Stimulated activated CD4-positive, alpha-beta T cell treated with anti-CD3 and anti-CD28 coated beads, Interleukin-15, amount 100 ng/mL, for 1 hour (primary cell): Measurements from ENCODE around the gene ARSB.
"Not testable (repeated sequence)": the region's sequence is repeated elsewhere in the genome, so short reads cannot be mapped to it uniquely, and the experiment has no call there.

Experiments used
- DNase-seq, 2 donors: peaks; one replicate each; pipeline ENCODE4 v3.0.0-alpha.2; 2020; ENCODE audit warnings: low read depth in 1 of 2, low spot score in 1 of 2

ARSB gene

DNA sequence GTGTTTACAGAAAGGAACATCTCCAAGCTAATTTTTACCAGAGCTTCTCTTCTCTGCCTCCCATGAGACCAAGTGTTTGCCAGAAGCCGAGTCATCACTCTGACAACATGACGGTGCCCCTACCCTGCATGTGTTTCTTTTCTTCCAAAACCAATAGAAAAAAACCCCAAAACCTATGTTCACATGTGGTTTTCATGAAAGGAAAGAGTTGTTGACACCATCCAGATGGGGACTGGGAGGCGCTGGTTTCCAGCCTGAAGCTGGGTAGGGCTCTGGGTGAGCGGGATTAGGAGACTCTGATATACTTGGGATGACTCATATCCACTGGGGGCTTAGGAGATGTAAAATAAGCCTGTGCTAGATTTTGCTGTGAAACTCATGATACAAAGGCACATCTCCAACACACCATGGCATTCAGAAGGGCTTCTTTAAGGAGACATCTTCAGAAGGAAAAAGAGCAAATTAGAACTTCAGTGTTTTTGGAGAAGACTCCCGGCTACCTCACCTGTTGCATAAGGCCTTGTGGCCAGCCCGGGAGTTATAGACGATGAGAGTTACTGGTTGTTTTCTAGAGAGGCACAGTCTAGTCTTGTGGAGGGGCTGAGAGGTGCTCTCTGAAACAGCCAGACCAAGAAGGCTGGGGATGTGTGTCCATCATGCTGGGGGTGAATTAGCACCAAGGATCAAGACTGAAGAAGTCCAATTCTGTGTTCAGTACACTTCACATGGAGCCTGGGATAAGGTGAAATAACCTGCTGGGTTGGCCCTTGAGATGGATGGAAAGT, 227.6 kb downstream of the ARSB start:
- no peak for DNase-seq

DNA sequence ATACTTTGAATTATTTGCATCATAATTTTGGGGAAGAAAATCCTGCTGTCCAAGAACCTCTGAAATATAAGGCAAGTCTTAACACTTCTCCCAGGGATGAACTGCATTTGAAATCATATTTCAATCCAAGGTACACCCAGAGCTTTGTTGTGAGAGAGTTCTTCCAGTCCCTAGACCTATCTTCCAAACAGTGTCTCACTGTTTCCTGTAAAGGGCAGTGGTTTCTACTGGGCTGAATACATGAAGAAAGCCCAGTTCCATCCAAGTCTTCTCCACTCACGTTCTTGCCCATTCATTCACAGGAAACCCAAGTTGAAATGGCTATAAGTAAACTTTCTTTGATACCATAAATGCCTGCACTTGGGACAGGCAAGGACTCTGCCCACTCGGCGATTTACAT, 228.3 kb downstream of the ARSB start:
- DNase-seq, result no peak

DNA sequence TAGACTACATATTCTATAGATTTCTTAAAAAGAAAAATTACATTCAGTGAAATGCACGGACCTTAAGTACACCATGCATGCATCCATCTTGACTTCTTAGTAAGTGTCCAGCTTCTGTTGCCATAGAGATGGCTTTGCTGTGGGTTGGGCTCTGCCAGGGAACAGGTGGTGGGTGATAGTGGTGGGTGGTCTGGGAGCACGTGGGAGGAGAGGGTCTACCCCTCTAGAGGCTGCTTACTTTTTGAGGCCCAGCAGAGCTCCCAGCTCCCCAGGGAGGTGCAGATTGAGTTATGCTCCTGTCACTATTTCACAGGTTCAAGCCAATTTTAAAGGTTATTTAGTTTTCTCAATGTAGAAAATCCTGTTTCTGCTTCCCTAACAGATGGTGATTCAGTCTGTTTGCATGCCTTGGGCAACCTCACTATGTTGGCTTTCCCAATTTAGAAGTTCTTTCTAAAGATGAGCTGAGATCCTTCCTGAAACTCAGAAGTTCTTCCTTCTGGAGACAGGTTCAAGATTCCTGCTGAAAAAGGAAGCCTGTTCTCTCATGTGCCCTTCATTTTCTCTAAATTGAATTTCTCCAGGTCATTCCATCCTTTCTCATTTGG, 229.2 kb downstream of the ARSB start:
- DNase-seq, result no peak

DNA sequence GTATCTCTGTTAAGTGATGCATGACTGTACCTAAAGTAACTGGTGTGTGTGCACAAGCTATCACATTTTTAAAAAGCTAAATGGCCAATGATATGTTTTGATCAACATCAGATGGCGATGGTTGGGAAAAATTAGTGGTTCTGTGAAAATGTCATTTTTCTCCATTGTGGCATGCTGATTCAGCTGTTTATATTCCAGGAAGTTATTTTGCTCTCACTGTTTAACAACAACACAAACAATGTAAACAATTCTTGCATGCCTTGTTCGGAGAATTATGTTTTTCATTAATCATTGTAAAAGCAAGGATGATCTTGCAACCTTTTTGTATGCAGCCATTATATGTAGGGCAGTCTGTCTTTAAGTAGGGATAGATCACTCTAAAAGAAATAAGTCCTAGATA, 230.5 kb downstream of the ARSB start:
- no peak for DNase-seq

DNA sequence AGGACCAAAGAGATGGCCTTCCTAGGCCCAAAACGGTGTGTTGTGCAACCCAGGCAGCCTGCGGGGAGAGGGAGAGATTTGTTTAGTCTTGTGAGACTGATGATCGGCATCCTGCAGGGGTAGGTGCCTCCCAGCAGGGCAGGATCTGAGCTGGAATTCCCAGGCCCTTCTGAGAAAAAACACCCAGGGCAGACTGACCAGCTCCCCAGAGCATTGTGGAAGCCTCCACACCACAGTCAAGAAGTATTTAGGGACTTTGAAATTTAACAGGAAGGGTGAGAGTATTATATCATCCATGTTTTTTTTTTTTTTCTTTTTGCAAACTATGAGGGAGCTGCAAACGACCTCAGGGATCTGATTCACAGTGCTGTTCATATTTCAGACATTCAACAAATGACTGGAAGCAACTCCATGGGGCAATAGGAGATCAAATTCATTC, 232.0 kb downstream of the ARSB start:
- no peak for DNase-seq

DNA sequence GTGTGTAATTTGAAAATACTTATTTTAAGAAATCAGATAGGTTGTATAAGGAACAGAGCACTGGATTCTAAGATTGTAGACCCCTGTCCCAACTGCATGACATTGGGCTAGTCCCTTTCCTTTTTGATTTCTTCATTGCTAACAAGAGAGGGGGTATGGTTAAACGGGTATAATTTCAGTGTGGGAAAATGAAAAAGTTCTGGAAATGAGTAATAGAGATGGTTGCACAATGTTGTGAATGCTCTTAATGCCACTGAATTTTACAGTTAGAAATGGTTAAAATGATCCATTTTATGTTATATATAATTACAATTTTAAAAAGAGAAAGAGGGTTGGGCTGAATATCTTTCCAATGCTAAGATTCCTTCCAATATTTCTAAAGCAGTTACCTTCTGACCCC, 233.2 kb downstream of the ARSB start:
- no peak for DNase-seq

DNA sequence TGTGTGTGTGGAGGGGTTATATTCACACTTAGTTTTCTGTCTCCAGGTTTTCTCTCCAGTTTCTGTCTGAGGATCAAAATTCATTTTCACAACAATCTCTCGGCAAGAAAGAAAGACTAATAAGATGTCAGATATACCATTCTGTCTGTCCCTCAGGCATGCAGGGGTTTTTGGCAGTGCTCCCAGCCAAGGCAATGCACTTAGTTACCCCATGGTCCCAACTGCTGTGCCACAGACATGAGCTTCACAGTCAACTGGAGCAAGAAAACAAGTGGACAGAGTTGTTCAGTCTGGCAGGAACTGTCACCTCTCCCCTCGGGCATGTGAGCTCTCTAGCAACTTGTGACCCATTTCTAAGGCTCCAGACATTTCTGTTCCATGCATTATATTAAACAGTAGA, 234.8 kb downstream of the ARSB start:
- DNase-seq, result no peak

DNA sequence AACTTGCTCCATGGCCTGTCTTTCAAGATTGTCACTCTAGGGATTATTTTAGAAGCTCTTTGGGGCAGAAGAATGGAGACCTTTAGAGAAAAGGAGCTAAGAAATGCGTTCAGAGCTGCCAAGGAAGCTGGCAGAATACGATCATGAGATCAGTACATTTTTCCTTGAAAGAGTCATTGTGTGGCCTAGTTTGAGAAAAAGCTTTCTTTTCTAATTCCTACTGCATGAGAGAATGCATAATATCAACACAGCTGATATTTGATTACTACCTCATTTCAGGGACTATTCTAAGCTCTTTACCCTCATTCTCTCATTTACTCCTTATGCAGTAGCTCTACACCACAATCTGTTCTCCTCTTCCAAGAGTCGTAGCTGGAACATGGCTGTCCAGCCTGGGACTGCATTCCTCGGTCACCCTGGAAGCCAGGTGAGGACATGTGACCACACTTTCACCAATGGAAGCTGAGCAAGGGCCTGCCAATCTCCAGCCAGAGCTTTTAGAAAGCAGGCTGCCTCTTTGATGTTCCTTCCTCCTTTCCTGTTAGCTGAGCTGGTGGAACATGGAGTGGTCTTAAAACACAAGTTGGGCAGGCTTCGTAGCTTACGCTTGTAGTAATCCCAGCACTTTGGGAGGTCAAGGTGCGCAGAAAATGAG, 237.3 kb downstream of the ARSB start:
- no peak for DNase-seq

DNA sequence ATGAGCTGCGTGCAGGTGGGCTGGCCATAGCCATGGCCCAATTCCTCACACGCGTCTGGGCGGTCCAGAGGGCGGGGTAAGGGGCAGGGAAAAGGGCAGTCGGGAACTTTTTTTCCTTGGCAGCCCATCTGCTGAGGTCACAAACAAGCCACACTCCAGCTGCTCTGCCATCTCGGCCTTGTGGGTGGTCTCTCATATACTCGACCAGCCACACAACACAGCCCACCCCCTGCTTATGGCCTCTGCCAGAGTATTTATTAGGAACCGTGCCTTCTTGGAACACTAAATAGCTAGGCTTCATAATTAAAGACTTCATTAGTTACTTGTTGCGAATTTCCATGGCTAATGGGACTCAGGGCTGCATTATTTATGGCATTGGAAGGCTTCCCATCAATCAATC, 238.1 kb downstream of the ARSB start:
- no peak for DNase-seq

DNA sequence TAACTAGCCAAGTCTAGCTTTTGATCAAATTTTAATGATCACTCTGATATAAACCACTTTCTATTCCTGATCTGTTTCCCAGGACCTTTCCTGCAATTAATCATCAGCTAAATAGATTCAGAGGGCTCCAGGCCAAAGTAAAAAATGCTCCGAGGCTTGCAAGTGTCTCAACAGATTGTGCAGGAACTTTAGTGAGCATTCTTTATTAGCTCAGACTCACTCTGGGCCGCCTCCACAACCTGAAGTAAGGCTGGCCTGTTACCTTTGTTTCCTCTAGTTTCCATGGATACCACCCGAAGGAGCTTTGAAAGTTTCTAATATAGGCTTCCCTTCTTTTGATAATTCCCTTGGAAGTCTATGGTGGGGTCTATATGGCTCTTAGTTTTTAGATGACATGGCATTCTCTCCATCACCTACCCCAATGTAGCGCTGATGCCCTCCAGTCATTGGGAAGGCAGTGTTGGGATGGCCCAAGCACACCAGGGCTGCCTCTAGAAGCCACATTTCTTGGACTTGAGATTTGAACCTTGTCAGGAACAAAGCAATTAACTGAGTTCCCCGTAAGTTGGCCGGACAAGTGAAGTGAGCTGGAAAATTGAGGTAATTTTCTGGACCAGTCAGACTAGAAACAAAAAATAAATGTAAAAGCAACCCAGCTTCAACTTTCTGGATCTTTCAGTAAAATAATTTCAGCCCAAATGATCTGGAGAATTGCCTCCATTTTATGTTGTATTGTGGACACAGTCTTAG, 238.9 kb downstream of the ARSB start:
- no peak for DNase-seq

DNA sequence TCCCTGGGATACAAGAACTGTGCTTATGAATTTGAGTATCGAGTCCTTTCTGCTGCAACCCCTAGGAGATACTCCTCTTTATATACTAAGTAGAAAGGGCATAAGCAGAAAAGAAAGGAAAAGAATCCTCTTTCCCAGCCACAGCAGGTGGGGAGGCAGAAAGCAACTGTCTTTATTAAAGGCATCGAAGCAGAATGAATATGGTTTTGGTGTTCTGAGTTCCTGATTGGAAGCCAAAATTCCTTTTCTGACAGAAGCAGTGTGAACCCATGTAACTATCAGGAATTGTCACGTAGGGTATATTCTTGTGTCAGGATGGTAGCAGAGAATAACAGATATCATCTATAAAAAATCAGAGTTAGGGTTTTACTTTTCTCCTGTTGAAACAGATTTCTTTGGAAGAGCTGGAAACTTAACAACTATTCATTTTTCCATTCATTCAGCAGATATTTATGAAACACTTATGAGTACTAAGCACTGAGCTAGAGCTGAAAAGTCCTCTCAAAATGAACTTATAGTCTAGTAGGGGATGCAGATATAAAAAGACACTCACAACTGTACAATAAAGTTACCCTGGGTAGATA, 240.1 kb downstream of the ARSB start:
- no peak for DNase-seq

DNA sequence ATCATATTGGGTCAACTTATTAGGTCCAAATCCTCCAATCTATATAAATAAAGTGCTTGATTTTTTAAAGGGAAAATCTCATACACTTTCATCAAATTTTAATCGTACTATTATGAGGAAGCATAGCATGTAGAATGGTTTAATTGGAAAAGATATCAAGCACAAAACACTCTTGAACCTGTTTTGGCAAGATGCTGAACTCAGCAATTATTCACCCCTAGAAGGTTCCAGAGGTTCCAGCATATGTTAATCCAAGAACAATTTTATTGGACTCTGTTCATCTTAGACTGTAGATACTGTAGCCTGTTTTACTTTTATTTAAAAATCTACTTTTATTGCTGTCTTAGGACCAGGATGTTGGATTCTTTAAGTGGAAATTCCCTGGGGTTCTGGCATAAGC, 244.1 kb downstream of the ARSB start:
- no peak for DNase-seq

DNA sequence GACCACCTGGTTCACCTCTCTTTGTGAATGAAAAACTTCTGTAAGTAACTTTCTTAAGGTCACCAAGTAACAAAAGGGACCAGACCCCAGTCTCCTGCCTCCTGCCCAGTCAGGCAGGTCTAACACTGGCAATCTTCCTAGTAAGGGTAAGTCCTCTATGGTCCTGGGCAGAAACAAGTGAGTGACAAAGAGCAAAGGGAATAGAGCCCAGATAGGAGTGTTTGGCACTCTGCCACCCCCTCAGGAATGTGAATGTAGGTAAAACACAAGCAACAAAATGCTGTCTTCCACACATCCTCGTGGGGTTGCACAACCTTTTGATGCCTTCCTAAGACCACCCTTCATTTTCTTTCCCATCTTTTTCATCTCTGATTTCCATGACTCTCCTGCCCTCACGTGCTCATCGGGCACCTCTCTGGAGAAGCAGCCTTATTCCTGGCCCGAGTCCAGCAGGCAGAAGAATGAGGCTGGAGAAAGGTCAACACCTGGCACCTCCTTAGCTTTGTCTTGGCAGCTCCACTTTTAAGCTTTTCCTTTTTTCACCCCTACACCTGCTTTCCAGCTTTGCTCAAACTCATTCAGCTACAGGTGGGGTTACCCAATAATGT, 246.3 kb downstream of the ARSB start:
- DNase-seq, result no peak

DNA sequence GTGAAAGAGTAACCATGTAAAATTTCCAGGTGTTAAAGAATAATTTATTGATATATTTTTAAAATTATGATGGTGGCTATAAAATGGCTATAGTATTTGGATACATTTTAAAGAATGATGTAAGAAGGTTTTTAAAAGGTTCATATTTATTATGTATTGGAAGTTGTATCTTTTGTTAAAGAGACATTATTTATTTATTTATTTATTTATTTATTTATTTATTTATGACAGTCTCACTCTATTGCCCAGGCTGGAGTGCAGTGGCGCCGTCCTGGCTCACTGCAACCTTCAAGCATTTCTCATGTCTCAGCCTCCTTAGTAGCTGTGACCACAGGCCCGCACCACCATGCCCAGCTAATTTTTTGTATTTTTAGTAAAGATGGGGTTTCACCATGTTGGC, 247.0 kb downstream of the ARSB start:
- DNase-seq, result no peak

DNA sequence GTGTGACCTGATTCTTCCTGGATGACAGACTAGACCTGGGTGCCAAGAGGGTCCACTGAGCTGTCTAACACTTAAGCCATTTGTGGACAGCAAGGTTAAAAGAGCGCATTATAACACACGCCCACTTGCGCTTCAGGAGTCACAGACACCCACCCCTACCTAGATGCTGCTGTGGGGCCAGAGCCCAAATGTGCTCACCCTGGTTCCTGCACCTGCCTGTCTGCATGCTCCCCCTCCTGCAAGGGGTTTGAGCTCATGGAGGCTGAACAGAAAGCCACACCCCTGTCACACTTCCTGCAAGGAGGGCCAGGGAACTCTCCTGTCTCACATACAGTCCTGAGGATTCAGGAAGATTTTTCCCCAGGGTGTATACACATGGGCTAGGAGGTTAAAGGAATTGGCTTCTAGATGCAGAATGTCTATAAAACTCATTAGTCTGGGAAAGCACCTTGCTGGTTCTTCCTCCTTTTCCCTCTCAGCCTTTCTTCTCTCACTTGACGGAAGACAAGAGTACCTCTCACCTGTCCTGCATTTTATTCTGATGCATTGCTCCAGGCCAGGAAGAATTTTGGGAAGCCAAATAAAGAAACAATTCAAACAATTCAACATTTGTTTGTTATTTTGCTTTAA, 249.2 kb downstream of the ARSB start:
- DNase-seq, result no peak

DNA sequence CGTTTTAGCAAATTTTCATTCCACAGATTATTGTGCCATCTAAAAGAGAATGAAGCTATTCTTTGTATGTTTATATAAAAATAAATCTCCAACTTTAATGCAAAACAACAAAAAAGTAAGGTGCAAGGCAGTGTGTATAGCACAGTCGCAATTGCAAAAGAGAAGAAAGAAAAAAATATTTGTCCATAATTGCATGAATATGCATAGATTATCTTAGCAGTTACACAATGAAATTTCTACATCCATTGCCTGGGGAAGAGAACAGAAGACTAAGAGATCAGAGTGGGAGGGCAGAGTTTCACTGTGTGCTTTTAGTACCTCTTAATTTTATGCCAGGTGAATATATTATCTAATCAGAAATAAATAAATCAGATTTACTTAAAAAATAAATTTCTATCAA, 250.2 kb downstream of the ARSB start:
- no peak for DNase-seq

DNA sequence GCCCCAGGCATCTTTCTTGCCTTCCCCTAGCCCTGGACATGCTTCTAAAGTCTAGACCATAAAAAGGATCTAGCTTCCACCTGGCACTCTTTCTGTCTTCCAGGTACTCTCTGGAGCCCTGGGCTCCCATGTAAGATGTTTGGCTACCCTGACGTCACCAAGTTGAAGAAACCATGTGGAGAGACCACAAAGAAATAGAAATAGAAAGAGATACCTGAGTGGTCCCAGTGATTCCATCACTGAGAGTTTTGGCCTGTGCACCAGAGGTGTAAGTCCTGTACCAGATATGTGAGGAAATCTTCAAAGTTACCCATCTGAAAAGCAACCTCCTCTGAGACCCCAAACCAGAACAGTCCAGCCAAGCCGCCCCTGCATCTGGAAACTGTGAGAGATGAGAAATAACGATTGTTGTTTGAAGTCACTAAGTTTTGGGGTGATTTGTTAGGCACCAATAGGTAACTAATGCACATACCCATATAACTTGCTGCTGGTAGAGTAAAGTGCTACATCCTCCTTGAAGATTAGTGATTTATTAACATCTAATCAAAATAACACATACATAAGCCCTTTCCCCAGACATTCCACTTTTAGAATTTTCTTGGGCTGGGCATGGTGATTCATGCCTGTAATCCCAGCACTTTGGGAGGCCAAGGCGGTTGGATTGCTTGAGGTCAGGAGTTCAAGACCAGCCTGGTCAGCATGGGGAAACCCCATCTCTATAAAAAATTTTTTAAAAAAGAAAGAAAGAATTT, 250.8 kb downstream of the ARSB start:
- no peak for DNase-seq

DNA sequence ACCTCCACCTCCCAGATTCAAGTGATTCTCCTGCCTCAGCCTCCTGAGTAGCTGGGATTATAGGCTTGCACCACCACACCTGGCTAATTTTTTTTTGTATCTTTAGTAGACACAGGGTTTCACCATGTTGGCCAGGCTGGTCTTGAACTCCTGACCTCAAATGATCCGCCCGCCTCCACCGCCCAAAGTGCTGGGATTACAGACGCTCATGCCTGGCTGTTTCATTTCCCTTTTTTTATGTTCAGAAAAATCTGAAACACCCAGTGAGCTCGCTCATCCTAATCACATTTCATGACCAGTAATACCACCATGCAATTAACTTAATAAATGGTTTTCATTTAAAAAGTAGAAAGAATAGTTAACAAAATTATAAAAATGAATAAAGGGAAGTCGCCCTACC, 252.4 kb downstream of the ARSB start:
- not testable (repeated sequence) for DNase-seq

DNA sequence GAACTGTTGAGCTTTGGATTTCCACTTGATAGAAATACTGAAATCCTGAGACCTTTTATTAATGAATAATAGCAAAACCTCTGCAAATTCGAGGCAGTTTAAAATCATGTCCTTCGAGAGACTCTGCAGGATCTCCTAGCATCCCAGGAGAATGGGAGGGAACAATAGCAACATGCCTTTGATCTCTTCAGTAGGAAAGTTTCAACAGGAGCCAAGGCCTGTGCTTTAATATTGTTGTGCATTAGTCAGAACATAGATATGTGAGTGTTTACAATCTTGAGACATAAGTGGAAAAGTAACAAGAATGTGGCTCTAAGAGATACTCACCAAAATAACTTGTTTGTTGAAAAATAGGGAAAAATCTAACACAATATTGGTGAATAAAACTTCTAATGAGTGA, 253.2 kb downstream of the ARSB start:
- DNase-seq, result no peak
